ENCODE results near the gene LPO.

GRCh38 chr17:58219007-58219788 lies 19.2 kb upstream of the LPO start, which contains the start of gene MKS1:
- TF ChIP-seq CTCF (IDR thresholded peaks at IDR 0.05; ENCODE audit: low read length) (peak; percentile 66), EZH2phosphoT487 (IDR thresholded peaks at IDR 0.05; ENCODE audit: low read length) (no peak), EZH2 (optimal IDR thresholded peaks at IDR 0.05; ENCODE audit: low read depth, low read length) (no peak)

Measured in MM.1S (cell line).